ENCODE data around the gene RBM38.

- TF ChIP-seq CTCF (IDR thresholded peaks at IDR 0.05; ENCODE audit: low read length) (no peak), EZH2phosphoT487 (IDR thresholded peaks at IDR 0.05; ENCODE audit: low read length) (no peak), EZH2 (optimal IDR thresholded peaks at IDR 0.05; ENCODE audit: low read depth, low read length) (no peak)
Observed at GRCh38 chr20:57347393-57347792, 43.8 kb upstream of the RBM38 start.
